UCSD-AML1 (cell line): ENCODE results near the gene PIM3.
"Not testable (repeated sequence)": the region's sequence is repeated elsewhere in the genome, so short reads cannot be mapped to it uniquely, and the experiment has no call there.

ENCODE experiments used
- DNase-seq: peaks from one replicate; lab custom pipeline; 2025; ENCODE audit not compliant: unreplicated experiment; lab: John Stamatoyannopoulos, UW

Gene PIM3

GRCh38 chr22:49981799-49982198 is 21.2 kb downstream of the PIM3 start:
- DNase-seq, result not testable (repeated sequence)

- no peak for DNase-seq
These were observed 22.8 kb downstream of the PIM3 start for GRCh38 chr22:49983148-49984042.

- DNase-seq, result no peak
These were observed 25.8 kb downstream of the PIM3 start for GRCh38 chr22:49986325-49986724.

- not testable (repeated sequence) for DNase-seq
These were observed 29.3 kb downstream of the PIM3 start for GRCh38 chr22:49989826-49990225.

- no peak for DNase-seq
These were observed 30.6 kb downstream of the PIM3 start for GRCh38 chr22:49991167-49991566.

DNA sequence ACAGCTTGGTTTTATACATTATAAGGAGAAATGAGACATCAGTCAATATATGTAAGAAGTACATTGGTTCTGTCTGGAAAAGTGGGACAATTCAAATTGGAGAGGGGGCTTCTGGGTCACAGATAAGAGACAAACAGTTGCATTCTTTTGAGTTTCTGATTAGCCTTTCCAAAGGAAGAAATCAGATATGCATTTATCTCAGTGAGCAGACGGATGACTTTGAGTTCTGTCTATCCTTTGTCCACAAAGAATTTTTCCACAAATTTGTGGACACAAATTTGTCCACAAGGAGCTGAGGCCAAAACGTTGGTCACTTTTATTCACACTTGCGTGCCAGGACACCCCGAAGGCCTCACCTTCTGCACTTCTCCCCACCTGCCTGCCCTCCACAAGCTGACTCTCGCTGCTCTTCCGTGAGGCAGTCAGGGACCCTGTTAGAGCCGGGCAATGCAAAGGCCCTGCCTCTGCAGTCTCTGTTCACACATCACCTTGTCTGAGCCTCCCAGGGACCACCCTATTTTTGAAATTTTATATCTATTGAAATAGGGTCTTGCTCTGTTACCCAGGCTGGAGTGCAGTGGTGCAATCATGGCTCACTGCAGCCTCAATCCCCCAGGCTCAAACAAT is 31.4 kb downstream of the PIM3 start:
- DNase-seq, result no peak

DNA sequence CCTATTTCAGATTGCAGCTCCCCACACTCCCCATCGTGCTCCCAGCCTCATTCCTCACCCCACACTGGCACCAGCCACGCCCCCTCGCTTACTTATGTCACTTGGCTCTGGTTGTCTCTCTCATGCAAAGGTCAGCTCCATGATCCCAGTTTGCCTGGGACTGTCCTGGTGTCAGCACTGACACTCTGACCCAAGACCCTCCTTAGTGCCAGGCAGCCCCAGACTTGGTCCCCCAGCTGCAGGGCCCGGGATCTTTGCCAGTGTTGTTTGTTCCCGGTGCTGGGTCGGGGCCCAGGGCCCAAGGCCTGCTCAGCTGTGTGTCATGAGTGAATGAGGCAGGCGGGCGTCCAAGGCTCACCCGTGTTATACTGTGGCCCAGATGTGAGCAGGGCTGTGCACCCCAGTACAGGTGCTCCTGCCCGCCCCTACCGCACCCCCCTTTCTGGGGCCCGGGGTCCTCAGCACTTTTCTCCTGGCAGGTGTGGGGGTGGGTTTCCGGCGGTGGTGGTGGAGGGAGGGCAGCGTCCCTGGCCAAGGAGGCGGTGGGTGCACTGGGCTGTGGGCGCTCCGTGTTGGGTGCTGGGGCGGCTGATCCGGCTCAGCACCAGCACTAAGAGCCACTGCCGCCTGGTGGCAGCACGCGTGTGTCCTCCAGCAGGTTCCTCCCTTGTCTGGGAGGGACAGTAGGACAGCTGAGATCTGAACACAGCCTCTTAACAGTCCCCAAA is 32.5 kb downstream of the PIM3 start:
- peak; percentile 73 for DNase-seq

DNA sequence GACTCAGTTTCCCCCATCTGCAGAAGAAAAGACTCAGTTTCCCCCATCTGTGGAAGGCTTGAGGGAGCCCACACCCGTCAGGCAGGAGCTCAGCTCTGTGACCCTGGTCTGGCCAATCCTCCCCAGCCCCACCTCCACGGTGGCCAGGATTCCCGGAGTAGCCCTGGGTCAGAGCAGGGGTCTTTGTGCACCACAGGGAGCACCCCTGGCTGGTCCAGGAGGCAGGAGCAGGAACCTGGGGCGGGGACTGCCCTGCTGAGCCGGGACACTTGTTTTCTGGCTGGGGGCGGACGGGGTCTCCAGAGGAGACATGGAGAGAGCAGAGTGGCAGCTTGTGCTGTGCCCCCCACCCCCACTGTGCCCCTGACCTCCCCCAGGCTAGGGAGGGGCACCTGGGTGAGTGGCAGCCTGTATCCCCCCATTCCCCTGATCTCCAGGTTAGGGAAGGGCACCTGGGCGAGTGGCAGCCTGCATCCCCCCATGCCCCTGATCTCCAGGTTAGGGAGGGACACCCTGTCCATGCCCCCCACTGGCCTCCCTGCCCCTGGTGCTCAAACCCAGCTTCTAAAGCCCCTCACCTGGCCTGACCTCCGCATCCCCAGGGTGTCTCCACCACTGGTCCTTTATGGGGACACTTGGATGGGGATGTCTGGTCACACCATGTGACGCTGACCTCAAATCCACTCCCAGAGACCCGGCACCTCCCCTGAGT is 33.2 kb downstream of the PIM3 start:
- DNase-seq, result no peak

- no peak for DNase-seq
These were observed 33.9 kb downstream of the PIM3 start for GRCh38 chr22:49994361-49995040.

DNA sequence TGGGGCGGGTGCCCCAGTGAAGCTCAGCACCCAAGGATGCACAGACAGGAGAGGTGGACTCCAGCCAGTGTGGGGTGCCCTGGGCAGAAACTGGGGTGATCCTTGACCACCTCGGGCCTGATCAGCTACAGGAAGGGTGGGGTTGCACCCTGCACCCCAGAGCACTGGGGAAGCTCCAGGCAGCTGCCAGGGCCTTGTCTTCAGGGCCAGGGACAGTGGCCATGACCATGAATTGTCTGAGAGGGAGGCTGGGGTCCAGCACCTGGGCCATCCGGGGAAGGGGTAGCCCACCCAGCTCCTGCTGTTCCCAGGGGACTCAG is 34.4 kb downstream of the PIM3 start:
- no peak for DNase-seq

GRCh38 chr22:49995361-49996118 is 35.0 kb downstream of the PIM3 start:
- no peak for DNase-seq

DNA sequence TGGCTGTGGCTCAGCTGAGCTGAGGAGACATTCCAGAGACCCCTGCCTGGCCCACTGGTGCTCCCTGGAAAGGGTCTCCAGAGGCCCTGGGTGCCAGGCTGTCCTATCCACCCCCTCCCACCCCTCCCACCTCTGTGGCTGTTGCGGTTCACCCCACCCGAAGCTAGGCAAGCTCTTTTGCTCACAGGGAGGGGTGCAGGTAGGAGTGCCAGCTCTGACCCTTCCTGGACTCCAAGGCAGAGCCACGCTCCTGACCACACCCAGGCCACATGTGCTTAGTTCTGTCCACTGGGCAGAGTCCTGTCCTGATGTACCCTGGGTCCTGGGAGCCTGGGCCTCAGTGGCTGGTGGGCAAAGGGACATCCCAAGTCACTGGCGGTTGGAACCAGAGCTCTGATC is 35.5 kb downstream of the PIM3 start:
- DNase-seq, result no peak

DNA sequence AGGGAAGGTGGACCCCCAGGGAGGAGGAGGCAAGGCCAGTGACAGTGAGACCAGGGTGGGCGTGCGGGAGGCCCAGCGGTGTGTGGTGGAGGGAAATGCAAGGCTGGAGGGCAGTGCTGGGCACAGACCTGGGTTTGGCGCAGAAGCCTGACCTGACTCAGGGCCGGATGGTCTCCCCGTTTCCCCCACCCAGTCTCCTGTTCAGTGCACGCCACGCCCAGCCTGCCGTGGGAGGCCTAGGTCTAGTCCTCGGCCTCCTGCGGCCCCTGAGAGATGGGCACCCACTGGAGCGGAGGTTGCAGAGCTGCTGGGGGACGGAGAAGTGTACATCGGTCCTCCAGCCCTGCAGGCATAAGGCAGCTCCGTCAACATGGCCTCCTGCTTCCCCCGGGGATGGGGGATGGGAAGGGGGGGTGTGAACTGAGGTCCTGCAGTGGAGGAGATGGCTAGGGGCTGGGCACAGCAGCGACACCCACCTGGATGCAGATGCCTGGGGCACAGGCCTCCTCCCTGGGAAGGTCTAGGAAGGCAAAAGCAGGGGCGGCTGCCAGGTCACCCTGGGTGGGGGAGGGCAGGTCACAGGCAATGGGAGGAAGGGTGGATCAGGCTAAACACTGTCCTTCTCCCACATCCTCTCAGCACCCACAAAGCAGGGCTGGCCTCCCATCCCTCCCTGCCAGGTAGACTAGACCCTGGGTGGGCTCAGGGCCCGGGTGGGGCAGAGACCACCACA is 36.1 kb downstream of the PIM3 start:
- DNase-seq, result no peak

- DNase-seq, result no peak
These were observed 36.7 kb downstream of the PIM3 start for GRCh38 chr22:49997251-49997599.

GRCh38 chr22:49997932-49998717 is 37.6 kb downstream of the PIM3 start:
- no peak for DNase-seq

- DNase-seq, result no peak
These were observed 38.1 kb downstream of the PIM3 start for GRCh38 chr22:49998718-49999062.

DNA sequence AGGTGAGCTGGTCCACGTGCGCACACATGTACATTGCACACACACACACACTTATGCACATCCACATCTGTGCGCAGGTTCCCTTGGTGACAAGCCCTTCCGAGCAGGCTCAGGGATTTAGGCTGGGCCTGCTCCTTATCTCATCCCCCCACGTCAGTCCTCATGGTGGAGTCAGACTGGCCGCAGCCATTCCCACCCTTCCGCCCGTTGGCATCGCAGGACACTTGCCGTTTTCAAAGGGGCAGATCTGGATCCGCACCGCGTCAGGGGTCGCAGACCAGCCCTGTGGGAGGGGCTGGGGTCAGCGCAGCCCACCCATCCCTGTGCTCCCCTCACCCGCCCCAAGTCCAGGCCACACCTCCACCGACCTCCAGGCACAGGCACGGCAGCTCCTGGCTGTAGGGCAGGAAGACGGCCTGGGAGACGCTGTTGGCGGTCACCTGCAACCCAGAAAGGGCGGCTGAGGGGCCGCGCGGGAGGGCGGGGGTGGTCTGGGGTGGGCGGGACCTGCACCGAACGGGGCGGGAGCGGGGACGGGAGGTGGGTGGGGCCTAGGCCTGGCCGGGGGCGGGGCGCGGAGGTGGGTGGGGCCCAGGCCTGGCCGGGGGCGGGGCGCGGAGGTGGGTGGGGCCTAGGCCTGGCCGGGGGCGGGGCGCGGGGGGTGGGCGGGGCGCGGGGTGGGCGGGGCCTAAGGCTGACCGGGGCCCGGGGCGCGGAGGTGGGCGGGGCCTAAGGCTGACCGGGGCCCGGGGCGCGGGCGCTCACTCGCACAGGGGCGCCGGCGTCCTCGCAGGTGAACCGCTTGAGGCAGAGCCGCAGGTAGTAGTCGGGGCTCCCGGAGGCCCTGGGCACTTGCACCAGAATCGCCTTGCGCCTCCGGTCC is 38.7 kb downstream of the PIM3 start:
- DNase-seq, result no peak
